Central memory CD4-positive, alpha-beta T cell (primary cell): ENCODE data around the gene SOX14.
A peak's percentile ranks its signal among the peaks of the same experiment; 100 is the strongest.

Source experiments
- DNase-seq: peaks from one replicate; pipeline ENCODE4 v3.0.0; 2022

The SOX14 gene

GRCh38 chr3:137768361-137769321 is 4.5 kb downstream of the SOX14 start:
- DNase-seq: no peak

DNA sequence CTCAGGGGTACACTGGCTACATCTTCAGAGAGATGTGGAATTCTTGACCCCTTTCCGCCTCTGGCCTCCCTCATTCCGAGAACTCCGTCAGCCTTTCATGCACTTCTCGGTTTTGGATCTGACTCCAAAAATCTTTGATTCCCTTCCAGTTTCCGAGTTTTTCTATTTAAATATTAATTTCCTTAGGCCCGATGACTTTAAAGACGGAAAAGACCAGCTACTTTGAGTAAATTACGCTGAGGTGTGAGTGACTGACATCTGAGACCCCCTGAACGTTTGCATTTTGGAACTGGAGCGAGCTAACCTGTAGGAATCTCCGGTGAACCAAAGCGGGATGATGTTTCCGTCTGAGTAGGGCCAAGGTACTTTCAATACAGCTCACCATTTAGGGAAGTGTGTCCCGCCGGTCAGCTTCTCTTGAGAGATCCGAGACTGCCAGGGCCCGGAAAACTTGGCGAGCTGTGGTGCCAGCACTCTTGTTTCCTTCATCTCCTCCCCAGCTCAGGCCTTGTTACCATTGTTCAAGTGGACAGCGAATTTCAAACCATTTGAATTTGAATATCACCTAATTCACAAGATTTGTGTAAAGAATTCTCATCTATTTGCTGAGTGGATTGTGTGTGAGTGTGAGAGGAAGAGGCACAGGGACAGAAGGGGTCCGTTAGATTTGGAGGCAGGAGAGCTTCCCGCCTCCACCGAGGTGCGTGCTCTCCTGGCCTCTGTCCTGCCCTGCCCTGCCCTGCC is 5.4 kb downstream of the SOX14 start:
- no peak for DNase-seq

DNA sequence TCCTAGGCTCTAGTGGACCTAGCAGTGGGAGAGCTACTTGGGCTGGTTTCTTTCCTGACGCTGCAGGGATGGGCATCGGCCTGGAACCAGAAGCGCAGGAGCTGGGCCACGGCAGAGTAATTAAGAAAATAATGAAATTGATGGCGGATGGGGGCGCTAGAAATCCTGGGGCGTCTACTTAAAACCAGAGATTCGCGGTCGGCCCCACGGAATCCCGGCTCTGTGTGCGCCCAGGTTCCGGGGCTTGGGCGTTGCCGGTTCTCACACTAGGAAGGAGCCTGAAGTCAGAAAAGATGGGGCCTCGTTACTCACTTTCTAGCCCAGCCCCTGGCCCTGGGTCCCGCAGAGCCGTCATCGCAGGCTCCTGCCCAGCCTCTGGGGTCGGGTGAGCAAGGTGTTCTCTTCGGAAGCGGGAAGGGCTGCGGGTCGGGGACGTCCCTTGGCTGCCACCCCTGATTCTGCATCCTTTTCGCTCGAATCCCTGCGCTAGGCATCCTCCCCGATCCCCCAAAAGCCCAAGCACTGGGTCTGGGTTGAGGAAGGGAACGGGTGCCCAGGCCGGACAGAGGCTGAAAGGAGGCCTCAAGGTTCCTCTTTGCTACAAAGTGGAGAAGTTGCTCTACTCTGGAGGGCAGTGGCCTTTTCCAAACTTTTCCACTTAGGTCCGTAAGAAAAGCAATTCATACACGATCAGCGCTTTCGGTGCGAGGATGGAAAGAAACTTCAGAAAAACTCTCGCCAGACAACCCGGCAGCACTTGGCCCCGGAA is 6.1 kb downstream of the SOX14 start:
- no peak for DNase-seq

DNA sequence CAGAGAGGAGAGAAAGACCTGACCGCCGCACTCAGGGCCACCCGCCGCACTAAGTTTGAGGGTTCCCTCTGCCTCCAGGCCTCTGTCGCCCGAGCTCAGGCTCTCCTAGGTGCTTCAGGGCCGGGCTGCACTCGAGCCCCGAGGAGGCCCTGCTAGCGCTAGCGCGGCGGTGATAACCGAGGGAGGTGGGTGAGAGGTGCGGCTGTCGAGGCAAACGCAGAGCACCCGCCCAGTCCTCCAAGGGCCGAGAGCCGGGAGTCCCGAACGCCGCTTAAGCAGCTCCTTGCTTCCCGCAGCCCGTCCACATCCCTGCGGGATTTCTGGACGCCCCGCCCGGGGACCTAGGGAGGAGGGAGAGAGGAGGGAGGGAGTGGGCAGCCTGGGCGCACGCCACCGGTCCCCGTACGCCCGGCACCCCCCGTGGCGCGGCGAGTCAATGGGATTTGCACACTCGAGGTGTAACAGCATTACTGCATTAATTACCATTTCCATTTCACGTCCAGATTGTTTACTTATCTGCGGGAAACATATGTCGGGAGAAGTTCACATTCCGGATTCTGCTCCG is 6.8 kb downstream of the SOX14 start:
- DNase-seq: no peak

- DNase-seq: no peak
Observed at GRCh38 chr3:137771401-137772213, 7.5 kb downstream of the SOX14 start.

GRCh38 chr3:137772214-137772955 is 8.3 kb downstream of the SOX14 start:
- no peak for DNase-seq

DNA sequence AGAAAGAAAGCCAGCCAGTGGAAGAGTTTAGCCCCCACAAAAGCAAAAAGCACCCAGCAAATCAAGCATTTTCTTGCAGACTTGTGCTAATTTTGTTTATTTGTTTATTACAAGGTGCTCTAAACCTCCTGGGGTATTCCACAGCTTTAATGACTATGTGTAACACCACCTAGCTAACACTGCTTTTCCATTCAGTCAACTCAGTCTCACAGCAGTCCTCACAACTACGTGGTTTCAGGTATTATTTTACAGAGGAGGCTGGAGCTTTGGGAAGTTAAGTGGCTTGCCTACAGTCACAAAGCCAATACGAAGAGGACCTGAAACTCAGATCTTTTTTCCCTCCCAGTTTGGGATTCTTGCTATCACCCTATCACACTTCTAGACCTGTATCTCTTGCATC is 14.8 kb downstream of the SOX14 start:
- DNase-seq: no peak

DNA sequence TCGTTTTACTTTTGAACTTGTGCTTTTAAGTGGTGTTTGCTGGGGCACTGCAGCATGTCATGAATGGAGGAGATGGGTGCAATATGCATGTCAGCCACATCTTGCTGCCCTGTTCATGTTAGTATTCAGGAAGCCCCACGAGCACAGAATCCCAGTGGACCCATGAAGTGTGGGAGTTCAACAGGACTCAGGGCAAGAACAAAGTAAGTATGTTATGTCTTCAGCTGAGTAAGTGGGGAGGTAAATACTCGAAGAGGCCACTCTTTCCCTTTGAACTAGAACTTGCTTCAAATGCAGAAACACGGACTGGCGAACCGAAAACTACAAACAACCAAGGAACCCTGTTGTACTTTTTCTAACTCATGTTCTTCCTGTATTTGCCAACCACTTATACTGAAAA is 23.4 kb downstream of the SOX14 start:
- no peak for DNase-seq

- no peak for DNase-seq
Observed at GRCh38 chr3:137789236-137789635, 25.1 kb downstream of the SOX14 start.

DNA sequence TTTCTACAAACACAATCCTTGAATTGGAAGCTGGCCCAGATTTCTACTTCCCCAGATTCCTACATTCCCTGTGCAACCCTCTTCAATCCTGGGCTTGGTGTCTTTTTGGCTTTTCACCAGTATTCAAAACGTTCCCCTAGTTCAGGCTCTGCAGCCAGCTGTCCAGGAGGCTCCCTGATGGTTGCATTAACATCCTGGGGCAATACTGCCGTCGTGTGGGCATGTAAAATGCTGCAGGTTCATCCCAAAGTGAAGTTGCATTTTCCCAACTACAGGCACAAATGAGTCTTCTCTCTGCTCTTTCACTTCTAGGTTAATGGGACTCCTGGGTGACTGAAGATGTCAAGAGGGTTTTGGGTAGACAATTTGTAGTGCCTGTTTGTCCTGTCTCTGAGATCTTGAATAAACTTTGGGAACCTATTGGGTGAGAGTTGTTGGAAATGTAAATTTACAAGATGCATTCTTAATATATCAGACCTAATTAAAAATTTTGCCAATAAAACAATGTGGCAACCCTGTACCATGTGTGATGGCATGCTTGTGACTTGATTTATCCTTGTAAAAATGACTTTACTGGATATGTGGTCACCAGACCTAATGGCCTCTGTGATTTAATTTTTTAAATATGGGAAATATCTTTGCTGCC is 28.6 kb downstream of the SOX14 start:
- peak; percentile 5 for DNase-seq

GRCh38 chr3:137796993-137797392 is 32.9 kb downstream of the SOX14 start:
- DNase-seq: no peak

GRCh38 chr3:137803215-137803614 is 39.1 kb downstream of the SOX14 start:
- no peak for DNase-seq

DNA sequence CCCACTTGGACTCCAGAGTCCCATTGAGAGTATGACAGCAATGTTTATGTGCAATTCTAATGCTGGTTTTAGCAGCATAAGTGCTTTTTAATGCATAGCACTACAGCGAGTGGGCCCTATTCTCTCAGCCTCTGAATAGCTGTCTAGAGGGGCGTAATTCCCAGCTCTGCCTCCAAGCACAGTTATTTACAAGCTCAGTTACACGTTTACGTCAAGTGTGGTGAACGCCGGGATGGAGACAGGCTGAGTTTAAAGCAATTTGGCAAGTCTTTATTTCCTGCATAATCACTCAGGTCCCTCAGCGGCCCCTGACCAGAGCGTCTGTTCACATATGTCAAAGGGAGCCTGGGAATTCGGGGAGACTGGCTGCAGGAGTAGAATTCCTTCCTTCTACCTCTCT is 43.9 kb downstream of the SOX14 start:
- DNase-seq: no peak

- DNase-seq: no peak
Observed at GRCh38 chr3:137809509-137809908, 45.4 kb downstream of the SOX14 start.

DNA sequence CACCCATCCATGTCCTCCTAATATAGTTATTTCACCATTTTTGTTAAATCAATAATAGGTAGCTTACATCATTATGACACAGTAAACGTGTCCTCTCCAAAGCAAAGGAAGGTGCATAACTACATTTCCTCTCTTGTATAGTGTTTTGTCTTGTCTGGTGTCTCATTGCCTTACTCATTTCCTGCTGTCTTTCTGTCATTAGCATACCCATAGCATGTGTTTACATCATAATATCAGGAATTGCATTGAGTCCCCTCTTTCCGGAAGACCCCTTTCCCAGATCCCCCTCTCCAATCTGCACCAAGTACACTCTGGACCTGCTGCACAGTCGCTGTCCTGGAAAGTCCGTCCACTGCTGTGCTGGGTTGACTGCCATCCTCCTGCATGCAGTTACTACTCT is 47.9 kb downstream of the SOX14 start:
- no peak for DNase-seq

- no peak for DNase-seq
Observed at GRCh38 chr3:137815251-137815650, 51.1 kb downstream of the SOX14 start.
